SK-N-SH (cell line): ENCODE results near the gene DOK1. TPM values are rescaled to one million over a fixed set of nuclear protein-coding genes. Genes with fewer than 3 reads are reported as not detected.

Experiments
- CTCF ChIA-PET: fragments of 300-600, 350-600 bp; formaldehyde crosslinking; extraction: SDS; loops from one replicate; lab custom pipeline; 2021; lab: Yijun Ruan, JAX
- POLR2A ChIA-PET: fragments of 350-600 bp; sonication (Branson Sonifier 250); formaldehyde crosslinking; extraction: SDS; loops from one replicate; lab custom pipeline; 2020; ENCODE audit warnings: antibody characterized with exemption, inconsistent platforms; lab: Yijun Ruan, JAX
- DNase-seq: peaks from one replicate; pipeline ENCODE4 v3.0.0; 2012
- H2AFZ ChIP-seq: fragments of 200-600 bp; sonication (generic); 2 replicates; pipeline ENCODE4 v1.8.1; 2016; ENCODE audit warnings: antibody characterized with exemption, mild to moderate bottlenecking, low read depth
- H3F3A ChIP-seq: fragments of 200-600 bp; sonication (generic); replicated peaks from 2 replicates; pipeline ENCODE3; 2016; ENCODE audit warnings: antibody characterized with exemption, mild to moderate bottlenecking; ENCODE audit not compliant: insufficient read depth
- H3K27ac ChIP-seq, 2 experiments: fragments of 200-500 bp in 1 of 2; fragments of 200-600 bp in 1 of 2; sonication (Bioruptor generic) in 1 of 2; sonication (generic), shearing (Covaris generic) in 1 of 2; 2 replicates each; pipeline versions ENCODE4 v1.5.1 to v1.6.1; 2014 to 2016; ENCODE audit warnings: low read depth in 2 of 2, inconsistent platforms in 1 of 2, low read length in 1 of 2, mild to moderate bottlenecking in 1 of 2, mixed read lengths in 1 of 2
- H3K27me3 ChIP-seq: fragments of 200-600 bp; sonication (generic), shearing (Covaris generic); 2 replicates; pipeline ENCODE4 v1.6.1; 2016; ENCODE audit warnings: mixed run types; ENCODE audit not compliant: insufficient read depth
- H3K36me3 ChIP-seq, 2 experiments: fragments of 200-500 bp in 1 of 2; fragments of 200-600 bp in 1 of 2; sonication (Bioruptor generic) in 1 of 2; sonication (generic) in 1 of 2; replicated peaks in 1 of 2; 2 replicates each; pipeline versions ENCODE3 to v1.5.1; 2014 to 2016; ENCODE audit warnings: low read length in 1 of 2, mild to moderate bottlenecking in 1 of 2; ENCODE audit not compliant: insufficient read depth in 2 of 2, control insufficient read depth in 1 of 2
- H3K4me1 ChIP-seq, 2 experiments: fragments of 200-500 bp in 1 of 2; fragments of 200-600 bp in 1 of 2; sonication (Bioruptor generic) in 1 of 2; sonication (generic), shearing (Covaris generic) in 1 of 2; 2 replicates each; pipeline versions ENCODE4 v1.5.1 to v1.6.1; 2014 to 2016; ENCODE audit warnings: low read depth in 1 of 2, low read length in 1 of 2, mixed run types in 1 of 2; ENCODE audit not compliant: insufficient read depth in 2 of 2, control insufficient read depth in 1 of 2
- H3K4me2 ChIP-seq: fragments of 200-600 bp; sonication (generic), shearing (Covaris generic); 2 replicates; pipeline ENCODE4 v1.6.1; 2017; ENCODE audit warnings: mixed run types
- H3K4me3 ChIP-seq, 2 experiments: fragments of 200-500 bp in 1 of 2; fragments of 200-600 bp in 1 of 2; sonication (Bioruptor generic) in 1 of 2; sonication (generic), shearing (Covaris generic) in 1 of 2; 2 replicates each; pipeline versions ENCODE4 v1.5.1 to v1.8.1; 2014 to 2016; ENCODE audit warnings: low read depth in 2 of 2, inconsistent platforms in 1 of 2, low read length in 1 of 2, mild to moderate bottlenecking in 1 of 2, mixed read lengths in 1 of 2, moderate library complexity in 1 of 2
- H3K79me2 ChIP-seq: fragments of 200-600 bp; sonication (generic); 2 replicates; pipeline ENCODE4 v1.8.1; 2017; ENCODE audit warnings: mild to moderate bottlenecking; ENCODE audit not compliant: insufficient read depth
- H3K9ac ChIP-seq: fragments of 200-600 bp; sonication (generic); 2 replicates; pipeline ENCODE4 v1.6.1; 2017; ENCODE audit warnings: mixed run types
- H3K9me2 ChIP-seq: fragments of 200-600 bp; sonication (generic); 2 replicates; pipeline ENCODE4 v1.6.1; 2017; ENCODE audit warnings: mixed run types
- H3K9me3 ChIP-seq: fragments of 200-600 bp; sonication (generic); 2 replicates; pipeline ENCODE4 v1.6.1; 2017; ENCODE audit warnings: mixed run types, mild to moderate bottlenecking, moderate library complexity
- H4K20me1 ChIP-seq: fragments of 200-600 bp; sonication (generic); 2 replicates; pipeline ENCODE4 v1.6.1; 2017; ENCODE audit warnings: mild to moderate bottlenecking, mixed run types; ENCODE audit not compliant: insufficient read depth
- CHD2 ChIP-seq: fragments of 150-350 bp; IDR thresholded peaks from 2 replicates; pipeline ENCODE4 v1.6.1; 2018; ENCODE audit warnings: low read length; ENCODE audit not compliant: partially characterized antibody
- CTCF ChIP-seq: fragments of 200-600 bp; sonication (generic); IDR thresholded peaks from 2 replicates; pipeline ENCODE4 v1.6.1; 2017; ENCODE audit warnings: antibody characterized with exemption, mild to moderate bottlenecking, moderate library complexity
- EZH2phosphoT487 ChIP-seq: fragments of 200-600 bp; sonication (generic); IDR thresholded peaks from 2 replicates; pipeline ENCODE4 v1.6.1; 2017; ENCODE audit warnings: low read depth, mixed run types, mild to moderate bottlenecking, antibody characterized with exemption, moderate library complexity, borderline replicate concordance
- FOXM1 ChIP-seq: IDR thresholded peaks from 2 replicates; pipeline ENCODE4 v1.4.0; 2012; ENCODE audit warnings: low read depth, mild to moderate bottlenecking
- GABPA ChIP-seq: IDR thresholded peaks from 2 replicates; pipeline ENCODE4 v1.4.0; 2012; ENCODE audit warnings: low read depth, mild to moderate bottlenecking
- GATA2 ChIP-seq: sonication (generic); formaldehyde crosslinking; IDR thresholded peaks from 2 replicates; pipeline ENCODE4 v1.5.0; 2020; ENCODE audit warnings: mild to moderate bottlenecking, missing genetic modification reagents
- JUND ChIP-seq: IDR thresholded peaks from 2 replicates; pipeline ENCODE4 v1.4.0; 2012
- MAX ChIP-seq: IDR thresholded peaks from 2 replicates; pipeline ENCODE4 v1.4.0; 2012; ENCODE audit warnings: low read depth
- MEF2A ChIP-seq: IDR thresholded peaks from 2 replicates; pipeline ENCODE4 v1.4.0; 2012; ENCODE audit warnings: low read depth, borderline replicate concordance
- NFIC ChIP-seq: IDR thresholded peaks from 2 replicates; pipeline ENCODE4 v1.4.0; 2012; ENCODE audit warnings: borderline replicate concordance
- NRF1 ChIP-seq: IDR thresholded peaks from 2 replicates; pipeline ENCODE4 v1.6.1; 2012; ENCODE audit warnings: low read depth, mild to moderate bottlenecking, low read length
- PBX3 ChIP-seq: IDR thresholded peaks from 2 replicates; pipeline ENCODE4; 2012
- POLR2AphosphoS5 ChIP-seq: IDR thresholded peaks from 2 replicates; pipeline ENCODE4 v1.6.1; 2012; ENCODE audit warnings: low read depth, low read length
- REST ChIP-seq: IDR thresholded peaks from 2 replicates; pipeline ENCODE4 v1.6.1; 2012; ENCODE audit warnings: mild to moderate bottlenecking, low read depth, low read length, moderate library complexity
- RXRA ChIP-seq: IDR thresholded peaks from 2 replicates; pipeline ENCODE4 v1.4.0; 2012; ENCODE audit warnings: low read depth, mild to moderate bottlenecking, borderline replicate concordance
- SMC3 ChIP-seq: IDR thresholded peaks from 2 replicates; pipeline ENCODE4 v1.6.1; 2012; ENCODE audit warnings: low read depth, low read length, improper control_type of control experiment
- TAF1 ChIP-seq: IDR thresholded peaks from 2 replicates; pipeline ENCODE4 v1.6.1; 2012; ENCODE audit warnings: low read depth, mild to moderate bottlenecking, low read length, moderate library complexity, borderline replicate concordance
- USF1 ChIP-seq: IDR thresholded peaks from 2 replicates; pipeline ENCODE4 v1.4.0; 2012; ENCODE audit warnings: low read depth, borderline replicate concordance
- USF2 ChIP-seq: fragments of 150-350 bp; IDR thresholded peaks from 2 replicates; pipeline ENCODE4 v1.6.1; 2017; ENCODE audit warnings: antibody characterized with exemption, low read length, low read depth, borderline replicate concordance
- ZBTB33 ChIP-seq: IDR thresholded peaks from 2 replicates; pipeline ENCODE4 v1.4.0; 2012; ENCODE audit warnings: low read depth, borderline replicate concordance
- WGBS: methylation state at CpG from one replicate; pipeline ENCODE4 v1.1.6; 2017; ENCODE audit warnings: low lambda C conversion rate; 5-methylcytosine and 5-hydroxymethylcytosine counted together
- polyA plus RNA-seq, 3 experiments: library from polyadenylated mRNA; depleted of rRNA; stranded (reverse); fragments of >200 nt; gene quantifications; 2 replicates each; pipeline ENCODE4 v1.2.3, GENCODE V29; 2012

The DOK1 gene
- polyA plus RNA-seq, 1 of the 3 experiments (the other 2 are of a cell fraction): 25.3 TPM

- peak; percentile 97 for DNase-seq
- ChIA-PET POLR2A (interaction anchor here (0.7 to 2.3 kb wide), 8 partner anchors 11 to 68 kb away, joined by 3 to 11 read pairs (median 7); partner anchors contain the start of genes AUP1, CCDC142, HTRA2 and TTC31), CTCF (interaction anchor here (0.6 to 7.5 kb wide), 20 partner anchors 11 to 146 kb away, joined by 3 to 80 read pairs (median 4); partner anchors contain the start of genes AUP1, CCDC142, DQX1 and HTRA2)
- Histone ChIP-seq H3K9me3 (no peaks in the 10 kb centered on the region), H3K4me1 (peaks cover 19 to 26% of the 10 kb centered on the region in 2 experiments; a peak in 3 of 4 replicates), H3F3A (peaks cover 28% of the 10 kb centered on the region), H3K9ac (peak within 1 kb of the TSS; percentile 95), H3K4me3 (peak within 1 kb of the TSS; percentile 84 to 86), H3K27me3 (no peaks in the 10 kb centered on the region), H4K20me1 (no peaks in the 10 kb centered on the region), H3K79me2 (peaks cover 17% of the 10 kb centered on the region; the same call in 1 of the 2 replicates), H3K27ac (peak within 1 kb of the TSS; percentile 99 to 100), H2AFZ (peak within 1 kb of the TSS; percentile 85), H3K36me3 (peaks cover 15 to 20% of the 10 kb centered on the region in 2 experiments), H3K4me2 (peak within 1 kb of the TSS; percentile 96), H3K9me2 (no peaks in the 10 kb centered on the region)
- WGBS: 1% methylated on average over 29 of the region's 56 CpGs
- peak; percentile 68; the same call in 1 of the 2 replicates for TF ChIP-seq USF1
- no peak for TF ChIP-seq RXRA
- peak; percentile 55; the same call in 1 of the 2 replicates for TF ChIP-seq SMC3
- TF ChIP-seq USF2: peak; percentile 48; the same call in 1 of the 2 replicates
- TF ChIP-seq CTCF: peak; percentile 53
- no peak for TF ChIP-seq EZH2phosphoT487
- TF ChIP-seq MAX: peak; percentile 73
- peak; percentile 7 for TF ChIP-seq CHD2
- no peak for TF ChIP-seq JUND
- peak; percentile 37; the same call in 1 of the 2 replicates for TF ChIP-seq GATA2 (CRISPR knock-in tag)
- TF ChIP-seq FOXM1: no peak
- TF ChIP-seq GABPA: peak; percentile 80
- TF ChIP-seq NFIC: no peak
- no peak for TF ChIP-seq PBX3
- peak; percentile 85 for TF ChIP-seq TAF1
- peak; percentile 97 for TF ChIP-seq NRF1
- TF ChIP-seq MEF2A: no peak
- TF ChIP-seq ZBTB33: no peak
- TF ChIP-seq POLR2AphosphoS5: peak; percentile 83
- no peak for TF ChIP-seq REST
Measured at GRCh38 chr2:74507145-74507925, 47.2 kb upstream of the DOK1 start, which contains the start of gene PCGF1. Gene PCGF1 (minus strand): TSS chr2:74507695. CDS start chr2:74507668, 27 bp downstream.
